Activated B cell treated with CpG ODN at 0.5 μM for 24 hours (primary cell): ENCODE results near the gene PAPPA. TPM values are rescaled to one million over a fixed set of nuclear protein-coding genes. Genes with fewer than 3 reads are reported as not detected.

Experiments used
- ATAC-seq: fragments of 200-7000 bp; cut with Tn5 transposase; one replicate; pipeline ENCODE4 v1.10.0; 2021; ENCODE audit warnings: low read depth, mild to moderate bottlenecking, moderate library complexity
- CTCF ChIA-PET: fragments of 350-600 bp; sonication (Branson Sonifier 250); formaldehyde crosslinking; loops from one replicate; lab custom pipeline; 2021; ENCODE audit warnings: antibody characterized with exemption; lab: Charles Lee
- POLR2A ChIA-PET: fragments of 350-600 bp; sonication (Branson Sonifier 250); formaldehyde crosslinking; loops from one replicate; lab custom pipeline; 2021; ENCODE audit warnings: antibody characterized with exemption; lab: Charles Lee
- DNase-seq: peaks from one replicate; pipeline ENCODE4 v3.0.0; 2022
- H3K27ac Mint-ChIP-seq: one replicate; pipeline ENCODE4 v1.8.0; 2020; ENCODE audit warnings: mixed read lengths
- H3K27me3 Mint-ChIP-seq: one replicate; pipeline ENCODE4 v1.8.0; 2021; ENCODE audit warnings: mixed read lengths
- H3K36me3 Mint-ChIP-seq: one replicate; pipeline ENCODE4 v1.8.0; 2021; ENCODE audit warnings: low read depth, mixed read lengths
- H3K4me1 Mint-ChIP-seq: one replicate; pipeline ENCODE4 v1.8.0; 2021; ENCODE audit warnings: mixed read lengths
- H3K4me3 Mint-ChIP-seq: one replicate; pipeline ENCODE4 v1.8.0; 2020; ENCODE audit warnings: mild to moderate bottlenecking, mixed read lengths
- H3K9me3 Mint-ChIP-seq: one replicate; pipeline ENCODE4 v1.8.0; 2020; ENCODE audit warnings: mixed read lengths
- CTCF ChIP-seq: fragments of 200-600 bp; IDR thresholded peaks from one replicate; pipeline ENCODE4 v1.8.0; 2022; ENCODE audit warnings: antibody characterized with exemption, mild to moderate bottlenecking
- intact Hi-C: fragments of 100-400 bp; cut with micrococcal nuclease; formaldehyde crosslinking; loops from one replicate; pipeline ENCODE4 v1.15.1; 2024
- total RNA-seq: library from RNA; stranded (reverse); gene quantifications from 2 replicates; pipeline ENCODE4 v1.2.3, GENCODE V29; 2022

The PAPPA gene
- total RNA-seq, 1 donor from 2014 or later = not detected

GRCh38 chr9:116352958-116353357 lies 199.4 kb downstream of the PAPPA start:
- DNase-seq (no peak), ATAC-seq (no peak)
- intact Hi-C loops = no loop called here
- Mint-ChIP-seq H3K4me3 (no peak overlapping the region), H3K9me3 (no peaks in the 10 kb centered on the region), H3K27me3 (peaks cover 2% of the 10 kb centered on the region), H3K27ac (no peak overlapping the region), H3K36me3 (no peaks in the 10 kb centered on the region), H3K4me1 (no peaks in the 10 kb centered on the region)
- CTCF ChIA-PET = no interaction called here
- TF ChIP-seq CTCF = no peak
- POLR2A ChIA-PET = no interaction called here

- intact Hi-C loops = no loop called here
- H3K4me1 Mint-ChIP-seq = no peaks in the 10 kb centered on the region
Observed at GRCh38 chr9:116355153-116355921, 201.7 kb downstream of the PAPPA start.

GRCh38 chr9:116358251-116358650 lies 204.7 kb downstream of the PAPPA start:
- no peaks in the 10 kb centered on the region for H3K36me3 Mint-ChIP-seq
- ChIA-PET CTCF (no interaction called here), POLR2A (no interaction called here)
- no peak for ATAC-seq
- DNase-seq = no peak
- H3K27me3 Mint-ChIP-seq = no peaks in the 10 kb centered on the region
- H3K4me3 Mint-ChIP-seq = no peak overlapping the region
- no peak for TF ChIP-seq CTCF
- H3K9me3 Mint-ChIP-seq = no peaks in the 10 kb centered on the region
- intact Hi-C loops = no loop called here
- no peaks in the 10 kb centered on the region for H3K4me1 Mint-ChIP-seq
- H3K27ac Mint-ChIP-seq = no peak overlapping the region

More at GRCh38 chr9:116355153-116355921, 201.7 kb downstream of the PAPPA start:
- ChIA-PET POLR2A (no interaction called here), CTCF (no interaction called here)
- TF ChIP-seq CTCF = no peak
- Mint-ChIP-seq H3K27ac (no peak overlapping the region), H3K27me3 (peaks cover 2% of the 10 kb centered on the region), H3K4me3 (no peak overlapping the region), H3K9me3 (no peaks in the 10 kb centered on the region), H3K36me3 (no peaks in the 10 kb centered on the region)
- ATAC-seq (no peak), DNase-seq (no peak)

- H3K4me3 Mint-ChIP-seq = no peak overlapping the region
- H3K27me3 Mint-ChIP-seq = no peaks in the 10 kb centered on the region
- H3K4me1 Mint-ChIP-seq = no peaks in the 10 kb centered on the region
- no peaks in the 10 kb centered on the region for H3K36me3 Mint-ChIP-seq
- POLR2A ChIA-PET = interaction anchor here (0.6 kb wide), 1 partner anchor 37 kb away, joined by 3 read pairs; no protein-coding TSS in a partner anchor
- no peak for DNase-seq
- CTCF ChIA-PET = no interaction called here
- H3K27ac Mint-ChIP-seq = no peak overlapping the region
- intact Hi-C loops = no loop called here
- no peak for TF ChIP-seq CTCF
- no peaks in the 10 kb centered on the region for H3K9me3 Mint-ChIP-seq
- no peak for ATAC-seq
Observed at GRCh38 chr9:116360016-116360415, 206.4 kb downstream of the PAPPA start.

- no peaks in the 10 kb centered on the region for H3K36me3 Mint-ChIP-seq
- H3K27me3 Mint-ChIP-seq = no peaks in the 10 kb centered on the region
- ChIA-PET CTCF (no interaction called here), POLR2A (interaction anchor here (0.6 kb wide), 1 partner anchor 36 kb away, joined by 3 read pairs; no protein-coding TSS in a partner anchor)
- DNase-seq (no peak), ATAC-seq (no peak)
- no peaks in the 10 kb centered on the region for H3K9me3 Mint-ChIP-seq
- H3K27ac Mint-ChIP-seq = no peak overlapping the region
- intact Hi-C loops = no loop called here
- TF ChIP-seq CTCF = no peak
- H3K4me1 Mint-ChIP-seq = no peaks in the 10 kb centered on the region
- no peak overlapping the region for H3K4me3 Mint-ChIP-seq
Observed at GRCh38 chr9:116360989-116361388, 207.4 kb downstream of the PAPPA start.
